Pancreas (tissue), 10 donors: Measurements from ENCODE around the gene EFTUD2. TPM values are rescaled to one million over a fixed set of nuclear protein-coding genes. Genes with fewer than 3 reads are reported as not detected.

Experiments
- ATAC-seq, 4 donors: fragments of 200-7000 bp; cut with Tn5 transposase; one replicate each; pipeline versions ENCODE4 v1.8.0 to v1.9.1; 2020; ENCODE audit warnings: mild to moderate bottlenecking in 4 of 4, moderate library complexity in 4 of 4
- DNase-seq, 6 donors: peaks; one replicate each; pipeline ENCODE4 v3.0.0-alpha.2; 2020
- FAIRE-seq: peaks from 2 replicates; lab custom pipeline; 2012; peaks lifted over from hg19 to GRCh38; lab: Jason Lieb, UNC
- H3K27ac ChIP-seq, 4 donors: fragments of 200-600 bp; sonication (generic); 1 replicate in 3 of 4; 2 replicates in 1 of 4; pipeline versions ENCODE4 v1.5.0 to v1.8.0; 2020
- H3K27me3 ChIP-seq, 4 donors: fragments of 200-600 bp; one replicate each; pipeline ENCODE4 v1.8.0; 2021
- H3K36me3 ChIP-seq, 3 donors: fragments of 200-600 bp; sonication (generic) in 1 of 3; one replicate each; pipeline versions ENCODE4 v1.5.0 to v1.8.0; 2020 to 2021
- H3K4me1 ChIP-seq, 3 donors: fragments of 200-600 bp; one replicate each; pipeline ENCODE4 v1.8.0; 2021
- H3K4me3 ChIP-seq, 4 donors: fragments of 200-600 bp; sonication (generic) in 2 of 4; one replicate each; pipeline versions ENCODE4 v1.5.0 to v1.8.0; 2020 to 2021
- H3K9me3 ChIP-seq, 4 donors: fragments of 200-600 bp; one replicate each; pipeline ENCODE4 v1.8.0; 2021
- CTCF ChIP-seq, 4 donors: fragments of 200-600 bp; sonication (generic) in 3 of 4; IDR thresholded peaks; one replicate each; pipeline versions ENCODE4 v1.5.0 to v1.8.0; 2021; ENCODE audit warnings: antibody characterized with exemption in 4 of 4
- WGBS, 2 donors: extraction: QIAGEN DNeasy Blood & Tissue Kit; methylation state at CpG; one replicate each; pipeline ENCODE4 v1.1.7; 2013; 5-methylcytosine and 5-hydroxymethylcytosine counted together
- intact Hi-C, 3 donors: fragments of 100-400 bp; cut with DNase I; formaldehyde crosslinking; loops; one replicate each; pipeline versions ENCODE4 v1.11.1 to v1.14.2; 2022
- polyA plus RNA-seq, 2 donors: library from polyadenylated mRNA; stranded (reverse); fragments of 200-250 nt; gene quantifications; one replicate each; pipeline ENCODE4 v1.2.3, GENCODE V29; 2013
- total RNA-seq, 6 donors: library from RNA; stranded (reverse); fragmentation: NEBNext Ultra II Directional in 4 of 6; extraction: Animal tissue kit (Norgen Biotek cat#: 25700) in 4 of 6; gene quantifications; one replicate each; pipeline versions ENCODE4 v1.2.1 to v1.2.4, GENCODE V29; 2021 to 2023
- donor health status: healthy with polysubstance abuse.
- donor health status: DM: no; HTN: no; CAD: no; lungs with moderate emphysema.
- donor health status: DM: no; HTN: no; CAD: no.
- donor health status: control.
- donor health status: control.
- donor health status: Bipolar disorder and iron deficiency.
- donor health status: DM: yes; HTN: yes; CAD: no.
- donor health status: DM: no; HTN: no; CAD: no.
- donor health status: DM: no; HTN: no; CAD: no.
- donor health status: DM: yes; HTN: yes; CAD: no.

EFTUD2 gene
- total and polyA plus RNA-seq, 8 donors = 18.8 to 42.7 (median 33.5) TPM

- ATAC-seq (peak in 1 of 4 donors; percentile 18), DNase-seq (no peak), FAIRE-seq (no peak)
- intact Hi-C loops = no loop called here
- 53 to 55% methylated on average over 6 of the region's 6 CpGs for WGBS, 2 donors
- Histone ChIP-seq H3K4me3 (no peak overlapping the region), H3K27ac (no peak overlapping the region), H3K4me1 (no peaks in the 10 kb centered on the region), H3K36me3 (peaks cover 3 to 25% (median 7%) of the 10 kb centered on the region in 3 donors), H3K9me3 (no peaks in the 10 kb centered on the region), H3K27me3 (no peaks in the 10 kb centered on the region)
- no peak for TF ChIP-seq CTCF (IDR thresholded peaks at IDR 0.05)
These were observed 50.9 kb downstream of the EFTUD2 start for GRCh38 chr17:44848257-44848795.

- Histone ChIP-seq H3K4me3 (no peak within 1 kb of the TSS), H3K36me3 (peaks cover 3 to 18% (median 4%) of the 10 kb centered on the region in 3 donors), H3K27me3 (no peaks in the 10 kb centered on the region), H3K4me1 (no peaks in the 10 kb centered on the region), H3K9me3 (no peaks in the 10 kb centered on the region), H3K27ac (no peak within 1 kb of the TSS)
- ATAC-seq (no peak), DNase-seq (no peak), FAIRE-seq (no peak)
- 70 to 73% methylated on average over 2 of the region's 2 CpGs for WGBS, 2 donors
- no peak for TF ChIP-seq CTCF (IDR thresholded peaks at IDR 0.05)
- intact Hi-C loops = no loop called here
These were observed 51.7 kb downstream of the EFTUD2 start, which contains the start of gene HIGD1B for GRCh38 chr17:44847586-44847985. HIGD1B (plus strand) TSS chr17:44847883; CDS start chr17:44848153, 270 bp downstream.

- WGBS, 2 donors = 61 to 68% methylated on average over 8 of the region's 8 CpGs
- intact Hi-C loops = no loop called here
- no peak for DNase-seq
These were observed 53.0 kb downstream of the EFTUD2 start for GRCh38 chr17:44846206-44846605.

GRCh38 chr17:44844390-44844830 lies 54.8 kb downstream of the EFTUD2 start:
- no peaks in the 10 kb centered on the region for H3K27me3 ChIP-seq
- H3K9me3 ChIP-seq = no peaks in the 10 kb centered on the region
- no peak overlapping the region for H3K27ac ChIP-seq
- TF ChIP-seq CTCF (IDR thresholded peaks at IDR 0.05) = no peak
- ATAC-seq (no peak), FAIRE-seq (no peak), DNase-seq (no peak)
- no peaks in the 10 kb centered on the region for H3K4me1 ChIP-seq
- 46 to 52% methylated on average over 1 of the region's 1 CpG for WGBS, 2 donors
- no peak overlapping the region for H3K4me3 ChIP-seq
- intact Hi-C loops = no loop called here
- no peaks in the 10 kb centered on the region for H3K36me3 ChIP-seq

More at GRCh38 chr17:44846206-44846605, 53.0 kb downstream of the EFTUD2 start:
- Histone ChIP-seq H3K4me3 (no peak overlapping the region), H3K36me3 (peaks cover 0 to 7% (median 0%) of the 10 kb centered on the region in 3 donors), H3K9me3 (no peaks in the 10 kb centered on the region), H3K4me1 (no peaks in the 10 kb centered on the region), H3K27ac (no peak overlapping the region), H3K27me3 (no peaks in the 10 kb centered on the region)
- no peak for ATAC-seq
- FAIRE-seq = no peak
- TF ChIP-seq CTCF (IDR thresholded peaks at IDR 0.05) = no peak

GRCh38 chr17:44842748-44843147 lies 56.5 kb downstream of the EFTUD2 start:
- FAIRE-seq = no peak
- no peak for DNase-seq
- 55 to 61% methylated on average over 5 of the region's 5 CpGs for WGBS, 2 donors
- Histone ChIP-seq H3K27ac (no peak overlapping the region), H3K4me1 (no peaks in the 10 kb centered on the region), H3K36me3 (no peaks in the 10 kb centered on the region), H3K27me3 (no peaks in the 10 kb centered on the region), H3K4me3 (no peak overlapping the region), H3K9me3 (no peaks in the 10 kb centered on the region)
- intact Hi-C loops = no loop called here
- no peak for ATAC-seq
- no peak for TF ChIP-seq CTCF (IDR thresholded peaks at IDR 0.05)
